HEK293 (cell line): ENCODE results near the gene LCNL1.

Source experiments
- BCL11B ChIP-seq: fragments of 450-650 bp; formaldehyde crosslinking; IDR thresholded peaks from 2 replicates; pipeline ENCODE4 v1.5.1; 2016; ENCODE audit warnings: low read depth, missing biosample characterization, missing genetic modification characterization
- ELK4 ChIP-seq: IDR thresholded peaks from 2 replicates; pipeline ENCODE4 v1.6.1; 2011; ENCODE audit warnings: mild to moderate bottlenecking, low read depth, low read length, borderline replicate concordance
- FEZF1 ChIP-seq: fragments of 450-650 bp; formaldehyde crosslinking; IDR thresholded peaks from 2 replicates; pipeline ENCODE4 v1.5.1; 2016; ENCODE audit warnings: missing biosample characterization, missing genetic modification characterization
- HOXD13 ChIP-seq: sonication (generic); formaldehyde crosslinking; IDR thresholded peaks from 2 replicates; pipeline ENCODE4 v1.8.0; 2022; ENCODE audit warnings: missing genetic modification reagents, borderline replicate concordance
- OVOL3 ChIP-seq: fragments of 450-650 bp; formaldehyde crosslinking; IDR thresholded peaks from 2 replicates; pipeline ENCODE4 v1.5.1; 2016; ENCODE audit warnings: missing biosample characterization, missing genetic modification characterization
- PRDM10 ChIP-seq: fragments of 450-650 bp; formaldehyde crosslinking; IDR thresholded peaks from 2 replicates; pipeline ENCODE4 v1.5.1; 2016; ENCODE audit warnings: missing biosample characterization, missing genetic modification characterization
- SP2 ChIP-seq: fragments of 450-650 bp; formaldehyde crosslinking; IDR thresholded peaks from 2 replicates; pipeline ENCODE4 v1.5.1; 2016; ENCODE audit warnings: missing biosample characterization, missing genetic modification characterization
- TSHZ1 ChIP-seq: fragments of 450-650 bp; formaldehyde crosslinking; IDR thresholded peaks from 2 replicates; pipeline ENCODE4 v1.5.1; 2016; ENCODE audit warnings: missing biosample characterization, missing genetic modification characterization, borderline replicate concordance
- ZNF140 ChIP-seq: fragments of 450-650 bp; formaldehyde crosslinking; IDR thresholded peaks from 2 replicates; pipeline ENCODE4 v1.5.1; 2016; ENCODE audit warnings: missing biosample characterization, missing genetic modification characterization
- ZNF223 ChIP-seq: fragments of 450-650 bp; formaldehyde crosslinking; IDR thresholded peaks from 2 replicates; pipeline ENCODE4 v1.5.1; 2016; ENCODE audit warnings: missing biosample characterization, missing genetic modification characterization
- ZNF24 ChIP-seq: fragments of 450-650 bp; formaldehyde crosslinking; IDR thresholded peaks from 2 replicates; pipeline ENCODE4 v1.5.1; 2016; ENCODE audit warnings: missing biosample characterization, missing genetic modification characterization
- ZNF292 ChIP-seq: fragments of 450-650 bp; formaldehyde crosslinking; IDR thresholded peaks from 2 replicates; pipeline ENCODE4 v1.5.1; 2016; ENCODE audit warnings: low read depth, missing biosample characterization, missing genetic modification characterization, borderline replicate concordance
- ZNF324 ChIP-seq: fragments of 450-650 bp; formaldehyde crosslinking; IDR thresholded peaks from 2 replicates; pipeline ENCODE4 v1.5.1; 2016; ENCODE audit warnings: missing biosample characterization, missing genetic modification characterization
- ZNF398 ChIP-seq: fragments of 450-650 bp; formaldehyde crosslinking; IDR thresholded peaks from 2 replicates; pipeline ENCODE4 v1.5.1; 2017; ENCODE audit warnings: missing biosample characterization, missing genetic modification characterization
- ZNF404 ChIP-seq: fragments of 450-650 bp; formaldehyde crosslinking; IDR thresholded peaks from 2 replicates; pipeline ENCODE4 v1.5.1; 2017; ENCODE audit warnings: missing biosample characterization, missing genetic modification characterization
- ZNF449 ChIP-seq: fragments of 450-650 bp; formaldehyde crosslinking; IDR thresholded peaks from 2 replicates; pipeline ENCODE4 v1.5.1; 2017; ENCODE audit warnings: missing biosample characterization, mild to moderate bottlenecking, missing genetic modification characterization, moderate library complexity
- ZNF48 ChIP-seq: fragments of 450-650 bp; formaldehyde crosslinking; IDR thresholded peaks from 2 replicates; pipeline ENCODE4 v1.5.1; 2016; ENCODE audit warnings: missing biosample characterization, missing genetic modification characterization
- ZNF514 ChIP-seq: fragments of 450-650 bp; formaldehyde crosslinking; IDR thresholded peaks from 2 replicates; pipeline ENCODE4 v1.5.1; 2016; ENCODE audit warnings: missing biosample characterization, missing genetic modification characterization
- ZNF529 ChIP-seq: fragments of 450-650 bp; formaldehyde crosslinking; IDR thresholded peaks from 2 replicates; pipeline ENCODE4 v1.5.1; 2017; ENCODE audit warnings: missing genetic modification characterization, missing biosample characterization; ENCODE audit not compliant: insufficient replicate concordance
- ZNF560 ChIP-seq: fragments of 450-650 bp; formaldehyde crosslinking; IDR thresholded peaks from 2 replicates; pipeline ENCODE4 v1.5.1; 2017; ENCODE audit warnings: missing biosample characterization, missing genetic modification characterization, borderline replicate concordance
- ZNF580 ChIP-seq: fragments of 450-650 bp; formaldehyde crosslinking; IDR thresholded peaks from 2 replicates; pipeline ENCODE4 v1.5.1; 2016; ENCODE audit warnings: missing biosample characterization, missing genetic modification characterization
- ZNF623 ChIP-seq: fragments of 450-650 bp; formaldehyde crosslinking; IDR thresholded peaks from 2 replicates; pipeline ENCODE4 v1.5.1; 2016; ENCODE audit warnings: missing biosample characterization, missing genetic modification characterization
- ZNF624 ChIP-seq: fragments of 450-650 bp; formaldehyde crosslinking; IDR thresholded peaks from 2 replicates; pipeline ENCODE4 v1.5.1; 2017; ENCODE audit warnings: missing biosample characterization, missing genetic modification characterization
- ZNF626 ChIP-seq: fragments of 450-650 bp; sonication (Bioruptor Pico); formaldehyde crosslinking; IDR thresholded peaks from 2 replicates; pipeline ENCODE4 v1.5.1; 2018; ENCODE audit warnings: missing biosample characterization, missing genetic modification characterization, inconsistent platforms
- ZNF701 ChIP-seq: fragments of 450-650 bp; formaldehyde crosslinking; IDR thresholded peaks from 2 replicates; pipeline ENCODE4 v1.5.1; 2016; ENCODE audit warnings: missing biosample characterization, missing genetic modification characterization
- ZNF707 ChIP-seq: fragments of 450-650 bp; formaldehyde crosslinking; IDR thresholded peaks from 2 replicates; pipeline ENCODE4 v1.5.1; 2016; ENCODE audit warnings: missing biosample characterization, missing genetic modification characterization
- ZNF792 ChIP-seq: fragments of 450-650 bp; formaldehyde crosslinking; IDR thresholded peaks from 2 replicates; pipeline ENCODE4 v1.5.1; 2016; ENCODE audit warnings: missing biosample characterization, missing genetic modification characterization
- ZSCAN30 ChIP-seq: fragments of 450-650 bp; IDR thresholded peaks from 2 replicates; pipeline ENCODE4 v1.5.1; 2018; ENCODE audit warnings: missing biosample characterization, mild to moderate bottlenecking, missing genetic modification characterization, moderate library complexity

LCNL1 gene

GRCh38 chr9:136991993-136992818 is 9.4 kb downstream of the LCNL1 start, which contains the start of gene PAXX (continued):
- no peak; the same call in 1 of the 2 replicates for TF ChIP-seq PRDM10 (tag by site-specific recombination)
- peak; percentile 53 for TF ChIP-seq ZNF398 (tag by site-specific recombination)
- no peak for TF ChIP-seq ELK4
- TF ChIP-seq SP2 (tag by site-specific recombination) = peak; percentile 71
- TF ChIP-seq ZNF48 = no peak
- 0 out of 2 replicates have a peak, but pooled peaks have one; percentile 56 for TF ChIP-seq ZNF24 (tag by site-specific recombination)
- TF ChIP-seq ZNF223 (tag by site-specific recombination) = no peak
- TF ChIP-seq HOXD13 = no peak
- 0 out of 2 replicates have a peak, but pooled peaks have one; percentile 11 for TF ChIP-seq BCL11B
- TF ChIP-seq ZNF529 = no peak
- no peak for TF ChIP-seq ZNF624 (tag by site-specific recombination)
- TF ChIP-seq ZNF560 (tag by site-specific recombination) = no peak
- TF ChIP-seq TSHZ1 (tag by site-specific recombination) = no peak
- peak; percentile 75 for TF ChIP-seq ZSCAN30 (tag by site-specific recombination)
- 0 out of 2 replicates have a peak, but pooled peaks have one; percentile 34 for TF ChIP-seq ZNF324 (tag by site-specific recombination)
- no peak for TF ChIP-seq OVOL3 (tag by site-specific recombination)
- TF ChIP-seq ZNF514 = no peak
- TF ChIP-seq ZNF626 = no peak
- TF ChIP-seq ZNF623 (tag by site-specific recombination) = no peak
- TF ChIP-seq ZNF792 (tag by site-specific recombination) = no peak
- no peak for TF ChIP-seq ZNF449 (tag by site-specific recombination)
- TF ChIP-seq FEZF1 = no peak
- TF ChIP-seq ZNF292 = no peak
- TF ChIP-seq ZNF701 = no peak
- no peak for TF ChIP-seq ZNF707 (tag by site-specific recombination)
- TF ChIP-seq ZNF140 (tag by site-specific recombination) = no peak
- no peak for TF ChIP-seq ZNF404 (tag by site-specific recombination)
- TF ChIP-seq ZNF580 (tag by site-specific recombination) = no peak
